NCI-H2227 treated with DMSO at 0.1 percent for 48 hours (cell line): ENCODE data around the gene ATP6V1F.
A peak's percentile ranks its signal among the peaks of the same experiment; 100 is the strongest.
"Not testable (repeated sequence)": the region's sequence is repeated elsewhere in the genome, so short reads cannot be mapped to it uniquely, and the experiment has no call there.

Experiments used
- DNase-seq: peaks from one replicate; lab custom pipeline; 2025; lab: John Stamatoyannopoulos, UW

ATP6V1F gene

GRCh38 chr7:128903621-128904361 is 41.1 kb downstream of the ATP6V1F start:
- no peak for DNase-seq

GRCh38 chr7:128904381-128905197 is 41.9 kb downstream of the ATP6V1F start:
- DNase-seq, result peak; percentile 31

GRCh38 chr7:128906001-128906765 is 43.5 kb downstream of the ATP6V1F start:
- DNase-seq, result no peak

- no peak for DNase-seq
Observed at GRCh38 chr7:128906766-128907559, 44.3 kb downstream of the ATP6V1F start.

- DNase-seq, result no peak
Observed at GRCh38 chr7:128908750-128909624, 46.3 kb downstream of the ATP6V1F start.

- no peak for DNase-seq
Observed at GRCh38 chr7:128909625-128910568, 47.2 kb downstream of the ATP6V1F start.

GRCh38 chr7:128910569-128910945 is 47.9 kb downstream of the ATP6V1F start, which contains the start of gene KCP:
TSS of gene KCP (minus strand) at chr7:128910709. CDS start at chr7:128910676, 33 bp downstream.
- no peak for DNase-seq

- DNase-seq, result peak; percentile 24
Observed at GRCh38 chr7:128911423-128912031, 48.9 kb downstream of the ATP6V1F start.

- no peak for DNase-seq
Observed at GRCh38 chr7:128912281-128912680, 49.6 kb downstream of the ATP6V1F start.

GRCh38 chr7:128912709-128913495 is 50.2 kb downstream of the ATP6V1F start:
- DNase-seq, result not testable (repeated sequence)

- DNase-seq, result no peak
Observed at GRCh38 chr7:128913870-128914565, 51.4 kb downstream of the ATP6V1F start.

- no peak for DNase-seq
Observed at GRCh38 chr7:128914566-128915151, 52.0 kb downstream of the ATP6V1F start.

- DNase-seq, result no peak
Observed at GRCh38 chr7:128915271-128915819, 52.7 kb downstream of the ATP6V1F start.
